IPS-15b (cell line): ENCODE measurements around the gene SUPT4H1.
"Not testable (repeated sequence)": the region's sequence is repeated elsewhere in the genome, so short reads cannot be mapped to it uniquely, and the experiment has no call there.

Source experiments
- H3K27me3 ChIP-seq: one replicate; pipeline ENCODE4 v1.6.1; 2013; ENCODE audit warnings: low read length; ENCODE audit not compliant: control insufficient read depth, insufficient read depth
- H3K36me3 ChIP-seq: one replicate; pipeline ENCODE4 v1.6.1; 2013; ENCODE audit warnings: low read length; ENCODE audit not compliant: control insufficient read depth, insufficient read depth
- H3K4me1 ChIP-seq: one replicate; pipeline ENCODE4 v1.6.1; 2013; ENCODE audit warnings: mild to moderate bottlenecking, low read length; ENCODE audit not compliant: control insufficient read depth, insufficient read depth
- H3K4me3 ChIP-seq: one replicate; pipeline ENCODE4 v1.5.1; 2013; ENCODE audit warnings: low read depth, low read length
- H3K9ac ChIP-seq: one replicate; pipeline ENCODE4 v1.6.1; 2013; ENCODE audit warnings: low read depth, mild to moderate bottlenecking, low read length
- H3K9me3 ChIP-seq: one replicate; pipeline ENCODE4 v1.6.1; 2013; ENCODE audit warnings: mild to moderate bottlenecking, low read length; ENCODE audit not compliant: control insufficient read depth, insufficient read depth

The SUPT4H1 gene

GRCh38 chr17:58351831-58352595 lies at the start of gene SUPT4H1:
Gene SUPT4H1 (minus strand): TSS chr17:58352201. CDS start chr17:58352135, 66 bp downstream.
- Histone ChIP-seq H3K4me1 (peaks cover 3% of the 10 kb centered on the region), H3K9ac (peak within 1 kb of the TSS; percentile 92), H3K9me3 (no peaks in the 10 kb centered on the region), H3K27me3 (peaks cover 4% of the 10 kb centered on the region), H3K36me3 (peaks cover 21% of the 10 kb centered on the region), H3K4me3 (peak within 1 kb of the TSS; percentile 99)

- Histone ChIP-seq H3K36me3 (no peaks in the 10 kb centered on the region), H3K9me3 (no peaks in the 10 kb centered on the region), H3K27me3 (peaks cover 67% of the 10 kb centered on the region), H3K4me3 (no peak overlapping the region), H3K9ac (no peak overlapping the region), H3K4me1 (peaks cover 43% of the 10 kb centered on the region)
Measured at GRCh38 chr17:58401287-58401686, 49.3 kb upstream of the SUPT4H1 start.

GRCh38 chr17:58400826-58401225 lies 48.8 kb upstream of the SUPT4H1 start:
- H3K9me3 ChIP-seq, result no peaks in the 10 kb centered on the region
- H3K9ac ChIP-seq, result no peak overlapping the region
- H3K36me3 ChIP-seq, result no peaks in the 10 kb centered on the region
- no peak overlapping the region for H3K4me3 ChIP-seq
- H3K27me3 ChIP-seq, result peaks cover 70% of the 10 kb centered on the region
- peaks cover 43% of the 10 kb centered on the region for H3K4me1 ChIP-seq

- Histone ChIP-seq H3K4me1 (peaks cover 40% of the 10 kb centered on the region), H3K4me3 (no peak overlapping the region), H3K9me3 (no peaks in the 10 kb centered on the region), H3K36me3 (no peaks in the 10 kb centered on the region), H3K27me3 (peaks cover 68% of the 10 kb centered on the region), H3K9ac (no peak overlapping the region)
Measured at GRCh38 chr17:58399974-58400373, 48.0 kb upstream of the SUPT4H1 start.

- Histone ChIP-seq H3K9me3 (no peaks in the 10 kb centered on the region), H3K36me3 (no peaks in the 10 kb centered on the region), H3K9ac (no peak overlapping the region), H3K4me1 (peaks cover 38% of the 10 kb centered on the region), H3K27me3 (peaks cover 57% of the 10 kb centered on the region), H3K4me3 (no peak overlapping the region)
Measured at GRCh38 chr17:58398574-58399266, 46.7 kb upstream of the SUPT4H1 start.

- Histone ChIP-seq H3K4me1 (peaks cover 25% of the 10 kb centered on the region), H3K27me3 (peaks cover 54% of the 10 kb centered on the region)
- H3K9ac ChIP-seq, H3K36me3 ChIP-seq, H3K4me3 ChIP-seq, H3K9me3 ChIP-seq: not testable (repeated sequence)
Measured at GRCh38 chr17:58397421-58397820, 45.4 kb upstream of the SUPT4H1 start.

GRCh38 chr17:58396173-58396572 lies 44.2 kb upstream of the SUPT4H1 start:
- peaks cover 43% of the 10 kb centered on the region for H3K27me3 ChIP-seq
- H3K9ac ChIP-seq, result no peak overlapping the region
- H3K36me3 ChIP-seq, result no peaks in the 10 kb centered on the region
- no peak overlapping the region for H3K4me3 ChIP-seq
- H3K9me3 ChIP-seq, result no peaks in the 10 kb centered on the region
- H3K4me1 ChIP-seq, result peaks cover 19% of the 10 kb centered on the region

- Histone ChIP-seq H3K9me3 (no peaks in the 10 kb centered on the region), H3K36me3 (no peaks in the 10 kb centered on the region), H3K9ac (no peak overlapping the region), H3K27me3 (peaks cover 28% of the 10 kb centered on the region), H3K4me1 (peaks cover 17% of the 10 kb centered on the region), H3K4me3 (no peak overlapping the region)
Measured at GRCh38 chr17:58394534-58395223, 42.7 kb upstream of the SUPT4H1 start.

GRCh38 chr17:58391302-58391984 lies 39.4 kb upstream of the SUPT4H1 start:
- H3K9ac ChIP-seq, result peak overlapping the region; percentile 6
- H3K4me3 ChIP-seq, result no peak overlapping the region
- peaks cover 18% of the 10 kb centered on the region for H3K4me1 ChIP-seq
- peaks cover 9% of the 10 kb centered on the region for H3K27me3 ChIP-seq
- no peaks in the 10 kb centered on the region for H3K9me3 ChIP-seq
- H3K36me3 ChIP-seq, result no peaks in the 10 kb centered on the region

- Histone ChIP-seq H3K36me3 (no peaks in the 10 kb centered on the region), H3K9ac (no peak overlapping the region), H3K27me3 (peaks cover 4% of the 10 kb centered on the region), H3K4me3 (no peak overlapping the region), H3K4me1 (peaks cover 18% of the 10 kb centered on the region), H3K9me3 (no peaks in the 10 kb centered on the region)
Measured at GRCh38 chr17:58390884-58391283, 38.9 kb upstream of the SUPT4H1 start.
